SIG-M5 treated with dmso at 0.1 percent for 504 hours (cell line): ENCODE data around the gene FRAS1.
"Not testable (repeated sequence)": the region's sequence is repeated elsewhere in the genome, so short reads cannot be mapped to it uniquely, and the experiment has no call there.

Experiments used
- DNase-seq: peaks from one replicate; lab custom pipeline; 2025; ENCODE audit not compliant: unreplicated experiment; lab: John Stamatoyannopoulos, UW

The FRAS1 gene

DNA sequence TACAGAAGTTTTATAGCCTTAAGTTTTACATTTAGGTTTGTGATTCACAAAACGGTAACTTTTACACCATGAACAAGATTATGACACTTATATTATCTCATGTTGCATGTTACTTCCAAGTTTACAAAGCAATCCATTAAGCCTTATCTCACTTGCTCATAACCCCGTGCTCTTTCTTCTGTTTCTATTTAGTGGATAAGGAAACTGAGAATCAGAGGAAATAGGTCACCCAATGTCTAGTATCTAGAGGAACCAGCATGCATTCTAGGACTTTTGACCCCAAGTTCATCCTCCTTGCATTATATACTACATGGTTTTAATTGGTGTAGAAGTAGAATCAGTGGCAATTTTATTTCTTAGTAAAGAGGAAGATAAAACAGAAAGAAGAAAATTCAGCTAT is 427.5 kb downstream of the FRAS1 start:
- DNase-seq: no peak

DNA sequence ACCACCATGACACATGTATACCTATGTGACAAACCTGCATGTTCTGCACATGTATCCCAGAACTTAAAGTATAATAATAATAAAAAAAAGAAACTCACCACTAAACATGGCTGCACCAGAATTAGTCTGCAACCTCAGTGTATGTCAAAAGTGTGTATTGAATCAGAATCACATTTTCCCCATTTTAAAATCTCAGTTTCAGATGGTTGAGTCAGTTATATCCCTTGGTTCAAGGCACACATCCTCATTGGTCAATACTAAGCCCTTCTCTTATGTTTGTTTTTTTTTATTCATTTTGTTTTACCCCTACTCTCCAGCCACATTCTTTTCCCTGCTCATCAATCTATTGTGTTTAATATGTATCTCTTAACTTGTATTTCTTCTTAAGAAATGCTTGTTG is 436.6 kb downstream of the FRAS1 start:
- no peak for DNase-seq

DNA sequence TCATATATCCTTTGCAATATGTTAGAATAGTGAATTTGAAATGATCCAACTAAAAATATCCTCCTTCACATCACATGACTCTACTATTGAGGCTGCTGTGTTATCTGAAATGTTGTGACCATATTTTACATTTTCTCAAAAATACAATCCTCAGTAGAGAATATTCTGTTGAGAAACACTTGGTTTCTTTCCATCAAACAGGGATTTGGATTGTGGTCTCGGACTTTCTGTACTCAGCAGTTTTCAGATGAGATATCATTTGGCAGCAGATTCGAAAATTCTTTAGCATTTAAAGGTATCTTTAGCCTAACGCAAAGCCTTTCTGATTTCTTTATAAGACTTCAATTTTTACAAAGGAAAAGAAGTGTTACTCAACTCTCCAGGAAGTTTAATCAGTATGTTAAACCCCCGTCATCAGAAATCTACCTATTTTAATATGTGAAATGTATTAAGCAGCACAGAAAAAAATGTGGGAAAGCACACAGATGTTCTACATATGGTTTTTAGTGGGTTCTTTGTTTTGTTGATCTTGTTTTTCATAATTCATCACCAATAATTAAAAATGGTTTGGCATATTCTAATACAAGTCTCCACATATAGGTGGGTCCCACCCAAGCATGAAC is 439.0 kb downstream of the FRAS1 start:
- DNase-seq: no peak

DNA sequence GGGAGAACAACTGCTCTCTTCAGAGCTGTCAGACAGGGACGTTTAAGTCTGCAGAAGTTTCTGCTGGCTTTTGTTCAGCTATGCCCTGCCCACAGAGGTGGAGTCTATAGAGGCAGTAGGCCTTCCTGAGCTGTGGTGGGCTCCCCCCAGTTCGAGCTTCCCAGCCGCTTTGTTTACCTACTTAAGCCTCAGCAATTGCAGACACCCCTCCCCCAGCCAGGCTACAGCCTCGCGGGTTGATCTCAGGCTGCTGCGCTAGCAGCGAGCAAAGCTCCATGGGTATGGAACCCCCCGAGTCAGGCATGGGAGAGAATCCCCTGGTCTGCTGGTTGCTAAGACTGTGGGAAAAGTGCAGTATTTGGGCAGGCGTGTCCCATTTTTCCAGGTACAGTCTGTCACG is 449.1 kb downstream of the FRAS1 start:
- not testable (repeated sequence) for DNase-seq

DNA sequence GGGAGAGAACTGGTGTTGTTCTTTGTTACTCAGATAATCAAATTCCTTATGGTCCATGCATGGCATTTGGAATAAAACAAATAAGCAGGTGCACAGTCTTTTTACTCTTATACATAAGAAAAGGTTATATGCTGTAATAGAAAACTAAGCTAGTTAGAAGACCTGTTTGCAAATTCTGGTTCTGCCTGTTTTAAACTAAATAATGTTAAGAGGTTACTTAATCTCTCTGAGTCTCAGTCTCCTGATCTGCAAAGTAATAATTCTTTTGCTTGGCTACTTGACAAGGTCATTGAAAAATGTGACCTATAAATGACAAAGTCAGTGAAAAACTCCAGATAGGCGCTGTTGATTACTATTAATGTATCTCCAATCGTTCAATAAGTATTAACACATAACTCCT is 451.9 kb downstream of the FRAS1 start:
- peak; percentile 5 for DNase-seq

DNA sequence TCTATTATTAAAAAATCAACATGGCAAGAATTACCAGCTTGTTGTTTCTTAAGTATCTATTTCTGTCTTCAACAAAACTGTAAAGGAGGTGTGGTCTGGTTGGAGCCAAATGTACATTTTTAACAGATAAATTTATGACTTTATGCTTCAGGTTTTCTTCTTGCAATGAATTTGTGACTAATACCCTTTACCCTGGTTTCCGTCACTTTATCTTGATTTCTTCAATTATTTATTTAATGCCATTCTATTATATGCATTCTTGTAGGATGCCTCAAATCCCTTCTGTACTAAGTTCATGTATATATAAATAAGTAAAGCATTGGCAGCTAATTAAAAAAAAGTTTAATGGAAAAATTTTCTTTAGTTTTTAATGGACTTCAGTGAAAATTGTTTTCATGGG is 453.0 kb downstream of the FRAS1 start:
- DNase-seq: no peak

DNA sequence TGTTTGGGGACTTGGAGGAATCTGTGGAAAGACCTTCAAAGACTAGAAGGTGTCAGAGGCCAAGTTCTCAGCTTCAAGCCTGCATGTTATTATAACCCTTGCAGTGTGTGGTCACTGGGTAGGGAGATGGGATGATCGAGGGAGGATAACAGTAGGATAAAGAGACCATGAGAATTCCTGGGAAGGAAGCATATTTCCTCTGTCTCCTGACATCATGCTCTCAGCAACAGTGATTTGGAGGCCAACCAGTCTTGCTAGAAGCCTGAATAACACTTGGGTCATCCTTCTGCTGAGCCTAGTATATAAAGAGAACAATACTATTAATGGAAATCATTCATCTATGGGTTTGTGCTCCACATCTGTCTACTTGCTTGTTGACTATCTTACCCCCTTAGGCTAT is 453.6 kb downstream of the FRAS1 start:
- no peak for DNase-seq

DNA sequence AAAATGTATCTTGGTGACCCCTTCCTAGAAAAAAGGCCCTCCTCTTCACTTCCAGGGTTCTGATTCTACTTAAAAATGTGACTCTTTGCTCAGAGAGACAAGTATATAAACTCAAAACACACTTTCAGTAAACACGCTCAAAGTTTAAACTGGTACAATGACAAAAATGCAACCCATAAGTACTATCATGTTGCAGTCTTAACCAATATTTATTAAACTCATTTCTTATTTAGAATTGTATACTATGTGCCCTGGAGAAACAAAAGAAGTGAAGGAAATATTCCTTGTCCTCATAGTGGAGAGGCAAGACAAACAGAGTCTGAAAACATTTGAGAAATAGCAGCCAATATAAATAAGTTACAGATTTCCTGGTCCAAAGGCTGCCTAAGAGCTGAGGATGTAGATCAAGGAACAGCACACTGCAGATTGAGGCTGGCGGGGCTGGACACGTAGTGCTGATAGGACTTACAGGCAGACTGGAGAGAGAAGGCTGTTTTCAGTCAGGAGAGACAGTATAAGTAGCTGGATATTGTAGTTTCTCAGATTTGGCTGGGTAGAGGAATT is 455.3 kb downstream of the FRAS1 start:
- no peak for DNase-seq

DNA sequence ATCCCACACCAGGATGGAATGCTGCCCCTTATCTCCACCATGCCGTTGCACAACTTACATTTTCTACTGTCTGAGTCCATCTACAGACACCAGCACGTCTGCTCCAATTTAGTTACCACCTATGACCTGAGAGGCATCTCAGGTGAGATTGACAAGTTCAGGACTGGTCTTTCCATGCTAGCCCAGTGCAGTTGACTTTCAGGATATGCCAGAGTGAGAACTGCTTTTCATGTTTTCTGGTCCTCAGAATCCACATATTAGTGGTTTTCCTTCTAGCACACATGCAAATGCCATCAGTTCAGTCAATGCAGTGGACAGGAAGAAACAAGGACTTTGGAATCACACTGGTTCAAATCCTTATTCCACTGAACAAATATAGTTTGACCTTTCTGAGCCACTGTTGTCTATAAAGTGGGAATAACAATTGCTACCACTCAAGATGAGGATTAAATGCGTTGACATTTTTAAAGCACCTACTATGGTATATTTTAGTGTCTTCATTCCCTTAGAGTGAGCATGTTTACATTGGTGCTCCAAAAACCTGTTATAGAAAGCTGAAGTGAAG is 456.4 kb downstream of the FRAS1 start:
- no peak for DNase-seq

DNA sequence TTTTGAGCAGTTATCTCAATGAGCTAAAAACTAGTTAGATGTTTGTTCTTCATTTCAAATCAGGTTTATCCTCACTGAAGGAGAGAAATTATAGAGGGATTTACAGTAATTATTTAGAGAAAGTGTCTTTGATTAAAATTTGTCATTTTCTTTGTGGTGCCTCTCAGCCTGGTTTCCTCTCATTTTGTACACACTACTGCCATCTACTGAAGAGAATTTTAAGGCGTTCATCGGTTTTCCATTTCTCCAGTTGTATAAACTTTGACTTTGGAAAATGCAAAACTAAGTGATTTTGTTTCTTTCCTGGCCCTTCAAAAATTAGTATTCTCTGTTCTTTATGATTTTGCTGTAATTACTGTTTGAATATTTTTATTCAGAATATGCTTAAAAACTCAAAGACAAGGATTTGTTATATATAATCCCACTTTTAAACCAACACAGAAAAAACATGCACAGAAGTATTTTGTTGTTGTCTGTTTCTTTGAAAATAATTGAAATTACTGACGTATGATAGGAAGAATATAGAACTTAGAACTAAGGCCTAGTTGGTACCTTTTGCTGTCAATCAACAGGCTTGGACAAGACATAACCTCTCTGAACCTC is 460.0 kb downstream of the FRAS1 start:
- peak; percentile 31 for DNase-seq

DNA sequence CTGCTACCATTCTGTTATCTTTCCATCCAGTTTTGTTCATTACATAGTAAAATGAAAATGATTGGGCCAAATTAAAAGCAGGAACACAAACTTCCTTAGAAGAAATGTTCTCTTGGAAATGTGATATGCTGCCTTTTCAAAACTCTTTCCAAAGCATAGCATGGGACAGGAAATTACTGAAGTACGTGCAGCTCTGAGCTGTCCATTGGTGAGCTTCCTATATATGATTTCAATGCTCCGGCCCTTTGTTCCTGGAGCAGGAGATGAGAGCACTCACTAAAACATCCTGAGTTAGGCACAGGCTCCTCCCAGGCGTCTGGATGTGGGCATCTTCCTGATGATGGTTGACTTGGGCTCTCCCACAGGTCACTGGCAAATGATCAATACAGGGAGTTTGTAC is 461.4 kb downstream of the FRAS1 start:
- no peak for DNase-seq

DNA sequence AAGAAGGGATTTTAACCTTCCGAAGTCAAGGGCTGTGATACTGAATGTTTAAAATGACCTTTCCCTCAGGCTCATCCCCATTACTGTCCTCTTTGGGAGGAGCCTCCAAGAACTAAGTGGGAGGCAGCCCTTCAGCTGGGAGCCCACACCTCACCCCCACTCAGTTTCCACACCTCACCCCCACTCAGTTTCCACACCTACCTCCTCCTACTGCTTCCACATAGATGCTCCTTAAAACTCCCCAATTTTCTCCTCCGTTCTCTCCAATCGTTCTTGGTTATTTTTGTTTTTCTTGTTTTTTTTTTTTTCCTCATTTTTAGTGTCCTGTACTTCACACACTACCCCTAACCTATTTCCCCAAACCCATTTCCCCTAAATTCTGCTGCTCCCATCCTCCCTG is 462.8 kb downstream of the FRAS1 start:
- DNase-seq: no peak

DNA sequence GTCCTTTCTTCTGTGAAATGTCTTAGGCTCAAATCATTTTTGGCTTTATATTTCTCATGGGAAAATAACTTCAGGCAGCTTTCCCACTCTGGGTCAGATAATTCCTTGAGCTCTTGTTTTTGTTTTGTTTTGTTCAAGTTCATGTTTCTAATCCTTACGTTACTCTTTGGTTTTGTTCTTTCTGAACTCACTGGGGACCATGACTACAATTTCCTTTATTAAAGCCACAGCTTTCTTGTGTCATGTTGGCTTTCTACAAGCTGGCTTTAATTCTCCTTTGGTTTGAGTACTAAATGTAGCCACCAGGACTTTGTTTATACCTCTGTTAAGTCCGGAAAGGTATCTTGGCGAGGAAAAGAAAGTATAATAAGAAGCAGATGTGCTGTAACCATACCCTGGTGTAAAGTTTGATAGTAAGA is 463.7 kb downstream of the FRAS1 start:
- no peak for DNase-seq

DNA sequence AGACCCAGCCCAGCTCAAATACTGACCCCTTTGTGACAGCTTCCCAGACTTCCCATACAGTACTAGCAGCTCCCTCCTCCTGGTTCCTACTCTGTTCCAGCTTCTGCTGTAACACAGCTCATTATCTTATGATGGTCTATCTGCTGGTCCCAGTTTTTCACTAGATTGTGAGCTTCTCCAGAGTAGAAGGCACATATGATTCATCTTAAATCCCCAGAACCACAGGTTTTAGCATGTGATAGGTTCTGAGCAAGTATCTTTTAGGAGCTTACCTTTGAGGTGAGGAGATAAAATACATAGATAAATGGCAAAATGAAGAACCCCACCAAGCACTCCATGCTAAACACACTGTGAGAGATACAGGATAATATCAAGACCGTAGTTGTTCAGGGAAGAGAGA is 466.9 kb downstream of the FRAS1 start:
- DNase-seq: no peak

DNA sequence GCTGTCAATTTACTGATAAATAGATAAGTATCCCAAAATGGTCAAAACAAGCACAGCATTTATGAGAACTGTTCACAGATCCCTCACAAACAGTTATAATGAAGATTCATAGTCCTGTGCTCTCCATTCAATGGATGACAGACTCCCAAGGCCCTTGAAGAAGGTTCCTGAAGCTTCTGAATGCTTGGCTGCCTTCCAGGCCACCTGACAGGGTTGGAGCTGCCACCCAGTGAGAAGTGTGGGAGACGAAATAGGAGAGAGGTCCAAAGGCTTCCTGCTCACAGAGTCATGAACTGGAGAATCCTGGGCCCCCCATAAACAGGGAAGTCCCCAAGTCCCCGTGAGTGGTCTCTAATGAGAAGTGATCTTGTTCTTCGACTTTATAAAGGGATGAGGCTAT is 468.4 kb downstream of the FRAS1 start:
- no peak for DNase-seq

DNA sequence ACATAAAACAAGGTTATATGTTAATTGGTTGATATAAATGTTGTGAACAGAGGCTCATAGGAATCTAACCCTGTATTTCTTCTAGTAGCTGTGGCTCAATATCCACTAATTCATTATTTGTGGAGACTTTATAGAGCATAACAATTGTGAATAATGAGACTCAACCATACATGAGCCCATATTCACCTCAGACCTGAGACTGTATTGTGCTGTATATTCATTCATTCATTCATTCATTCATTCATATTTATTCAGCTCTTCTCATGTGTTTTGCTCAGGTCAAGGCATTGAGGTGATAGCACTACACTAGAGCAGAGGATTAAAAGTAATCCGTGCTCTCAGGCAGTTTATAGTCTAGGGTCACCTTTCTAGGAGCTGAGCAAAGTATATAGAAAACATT is 470.0 kb downstream of the FRAS1 start:
- DNase-seq: no peak

DNA sequence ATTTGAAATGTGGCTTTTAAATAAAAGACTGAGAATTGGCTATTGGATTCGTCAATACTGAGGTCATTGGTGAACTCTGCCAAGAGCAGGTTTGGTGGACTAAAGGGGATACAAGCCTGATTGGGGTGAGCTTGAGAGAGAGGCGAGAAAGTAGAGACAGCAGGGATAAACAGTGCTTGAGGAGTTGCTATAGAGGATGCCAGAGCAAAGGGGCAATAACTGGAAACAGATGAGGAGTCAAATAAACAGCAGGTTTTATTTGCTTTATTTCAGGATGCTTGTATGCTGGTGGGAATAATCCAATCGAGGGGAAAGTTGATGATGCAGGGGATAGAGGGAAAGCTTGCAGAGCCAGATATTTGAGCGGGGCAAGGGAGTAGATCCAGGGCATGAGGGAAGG is 470.4 kb downstream of the FRAS1 start:
- no peak for DNase-seq

DNA sequence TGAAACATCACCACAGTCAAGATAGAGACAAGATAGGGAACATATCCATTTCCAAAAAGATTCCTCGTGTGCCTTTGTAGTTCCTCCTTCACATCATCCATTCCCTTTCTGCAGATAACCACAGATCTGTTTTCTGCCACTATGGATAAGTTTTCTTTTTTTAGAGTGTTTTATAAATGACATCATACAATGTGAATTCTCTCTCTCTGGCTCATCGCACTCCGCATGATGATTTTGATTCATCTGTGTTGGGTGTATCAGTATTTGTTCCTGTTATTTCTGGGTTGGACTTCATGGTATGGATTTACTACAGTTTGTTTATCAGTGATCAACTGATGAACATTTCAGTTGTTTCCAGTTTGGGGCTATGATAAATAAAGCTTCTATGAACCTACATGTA is 471.2 kb downstream of the FRAS1 start:
- no peak for DNase-seq

DNA sequence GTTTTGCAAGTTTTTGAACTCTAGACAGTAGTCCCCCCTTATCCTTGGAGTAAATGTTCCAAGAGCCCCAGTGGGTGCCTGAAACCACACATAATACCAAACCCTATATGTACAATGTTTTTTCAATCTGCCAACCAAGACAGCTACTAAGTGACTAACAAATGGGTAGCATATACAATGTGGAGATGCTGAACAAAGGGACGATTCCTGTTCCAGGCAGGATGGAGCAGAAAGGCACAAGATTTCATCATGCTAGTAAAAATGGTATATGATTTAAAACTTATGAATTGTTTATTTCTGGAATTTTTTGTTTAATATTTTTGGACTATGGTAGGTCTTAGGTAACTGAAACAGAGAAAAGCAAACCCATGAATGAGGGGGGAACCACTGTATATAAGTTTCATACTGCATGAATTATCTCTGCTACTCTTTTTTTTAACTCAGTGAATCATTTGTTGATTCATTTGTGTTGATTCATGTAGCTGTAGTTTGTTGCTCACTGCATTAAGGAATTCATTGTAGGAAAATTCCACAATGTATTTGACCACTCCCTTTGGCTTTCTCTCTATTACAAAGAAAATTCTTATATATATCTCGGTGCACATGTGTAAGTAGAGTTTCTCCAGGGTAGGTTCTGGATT is 472.6 kb downstream of the FRAS1 start:
- no peak for DNase-seq

DNA sequence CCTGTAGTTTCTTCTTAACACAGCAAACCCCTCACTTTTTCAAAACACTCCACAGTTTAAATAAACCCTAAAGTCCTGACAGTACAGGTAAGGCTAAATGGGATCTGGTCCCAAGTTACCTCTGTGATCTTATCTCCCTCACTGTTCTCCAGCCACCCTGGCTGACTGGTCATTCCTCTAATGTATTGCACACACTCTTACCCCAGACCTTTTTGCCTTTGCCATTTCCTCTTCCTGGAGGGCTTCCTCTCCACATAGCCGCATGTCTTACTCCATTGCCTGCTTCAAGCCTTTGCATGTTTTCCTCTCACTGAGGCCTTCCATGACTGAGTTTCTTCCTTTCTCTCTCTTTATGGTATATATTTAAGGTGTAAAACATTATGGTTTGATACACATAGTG is 474.9 kb downstream of the FRAS1 start:
- DNase-seq: no peak

DNA sequence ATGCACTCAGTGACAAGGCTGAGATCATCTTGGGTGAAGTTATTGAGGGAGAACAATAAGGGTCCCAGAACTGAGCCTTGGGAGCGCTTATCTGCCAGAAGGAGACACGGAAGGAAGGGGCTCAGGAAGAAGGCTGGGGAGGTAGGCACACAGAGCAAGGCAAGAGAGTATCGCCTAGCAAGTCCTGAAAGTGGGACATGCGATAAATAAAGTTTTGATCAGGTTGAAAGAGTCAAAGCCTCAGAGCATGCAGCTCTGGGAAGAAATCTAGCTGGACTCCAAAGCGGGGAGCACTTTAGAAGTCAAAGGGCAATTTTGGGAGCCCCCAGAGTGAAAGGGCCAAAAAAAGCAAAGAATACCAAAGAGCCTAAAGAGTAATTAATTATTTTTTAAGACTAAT is 476.7 kb downstream of the FRAS1 start:
- no peak for DNase-seq

DNA sequence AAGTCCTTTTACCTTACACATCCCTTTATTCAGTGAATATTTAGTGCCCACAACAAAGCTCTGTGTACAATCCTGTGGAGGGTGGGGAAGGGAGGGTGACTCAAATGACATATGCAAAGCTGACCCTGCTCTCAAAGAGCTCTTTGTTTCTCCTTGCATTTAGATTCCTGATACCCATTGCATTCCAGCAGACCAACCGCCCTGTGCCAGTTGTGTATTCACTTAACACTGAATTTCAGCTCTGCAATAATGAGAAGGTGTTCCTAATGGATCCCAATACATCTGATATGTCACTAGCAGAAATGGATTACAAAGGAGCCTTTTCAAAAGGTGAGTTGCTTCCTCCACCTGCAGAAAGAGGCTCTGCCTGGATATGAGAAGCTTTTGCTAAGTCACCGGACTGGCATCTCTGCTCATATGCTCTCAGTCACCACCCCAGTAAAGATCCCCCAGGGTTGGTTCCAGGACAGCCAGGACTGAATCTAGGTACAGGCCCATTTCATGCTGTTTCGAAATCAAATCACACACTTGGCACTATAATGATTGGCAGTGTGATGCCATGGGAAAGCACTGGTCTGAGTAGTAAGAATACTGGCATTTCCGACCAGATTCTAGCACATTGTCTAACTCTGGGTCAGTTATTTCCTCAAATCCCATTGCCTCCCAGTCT is 477.3 kb downstream of the FRAS1 start:
- DNase-seq: no peak
